HG03565 (cell line): ENCODE measurements around the gene ELF5.

Experiments used
- ATAC-seq: cut with Tn5 transposase; IDR thresholded peaks from one replicate; pipeline ENCODE4 v1.9.1; 2021; ENCODE audit warnings: mild to moderate bottlenecking, moderate library complexity; ENCODE audit not compliant: unreplicated experiment

ELF5 gene

DNA sequence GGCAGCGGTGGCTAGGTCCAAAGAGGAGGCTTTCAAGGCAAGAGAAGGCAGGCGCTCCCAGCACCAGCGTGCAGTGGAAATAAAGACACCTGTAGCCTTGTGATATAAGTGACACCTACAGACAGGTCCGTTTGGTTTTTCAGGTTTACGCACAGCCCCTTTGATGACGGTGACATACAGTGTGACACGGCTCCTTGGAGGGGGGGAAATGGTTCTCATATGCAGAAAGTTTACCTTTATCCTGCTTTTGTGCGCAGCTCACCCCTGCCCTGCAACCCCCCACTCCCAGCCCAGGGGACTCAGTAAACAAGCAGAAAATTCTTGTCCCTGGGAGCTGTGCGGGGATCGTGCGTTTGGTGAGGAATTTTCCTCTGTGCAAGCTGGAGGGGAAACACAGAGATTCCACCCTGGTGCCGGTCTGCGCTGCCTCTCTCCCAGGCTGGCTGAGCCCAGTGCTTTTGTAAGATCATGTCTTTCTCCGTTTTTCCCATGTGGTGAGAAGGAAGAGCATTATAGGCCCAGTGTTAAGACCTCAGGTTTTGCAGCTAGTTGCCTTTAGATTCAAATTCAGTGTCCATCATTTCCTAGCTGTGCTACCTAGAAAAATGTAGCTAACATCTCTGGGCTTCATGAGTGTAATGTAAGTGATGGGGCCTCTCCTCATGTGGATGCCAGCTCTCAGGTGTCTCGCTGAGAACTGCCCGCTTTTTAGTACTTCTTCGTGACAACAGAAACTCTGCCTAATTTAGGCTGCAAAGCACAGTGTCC lies at the start of gene ELF5:
Gene ELF5, minus strand, starts transcription at position 113 of the 768 bp plus-strand sequence. CDS start 8,045 bp downstream, outside the sequence.
- ATAC-seq, result no peak

DNA sequence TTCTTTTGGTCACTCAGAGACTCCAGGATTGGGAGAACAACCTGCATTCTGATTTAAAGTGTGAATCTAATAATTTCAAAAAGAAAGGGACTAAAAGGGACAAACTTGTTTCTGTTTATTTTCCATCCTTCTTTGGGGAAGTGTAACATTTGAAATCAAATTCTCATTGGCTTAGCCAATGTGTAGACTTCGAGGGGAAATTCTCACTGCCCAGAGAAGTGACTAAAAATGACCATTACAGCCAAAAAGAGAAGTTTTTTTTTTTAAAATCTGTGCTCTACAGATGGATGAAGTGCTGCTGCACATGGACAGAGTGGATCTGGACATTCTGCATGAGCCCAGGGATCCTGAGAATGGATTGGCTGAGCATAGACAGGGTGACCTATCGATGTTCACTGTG lies 49.4 kb upstream of the ELF5 start:
- no peak for ATAC-seq

DNA sequence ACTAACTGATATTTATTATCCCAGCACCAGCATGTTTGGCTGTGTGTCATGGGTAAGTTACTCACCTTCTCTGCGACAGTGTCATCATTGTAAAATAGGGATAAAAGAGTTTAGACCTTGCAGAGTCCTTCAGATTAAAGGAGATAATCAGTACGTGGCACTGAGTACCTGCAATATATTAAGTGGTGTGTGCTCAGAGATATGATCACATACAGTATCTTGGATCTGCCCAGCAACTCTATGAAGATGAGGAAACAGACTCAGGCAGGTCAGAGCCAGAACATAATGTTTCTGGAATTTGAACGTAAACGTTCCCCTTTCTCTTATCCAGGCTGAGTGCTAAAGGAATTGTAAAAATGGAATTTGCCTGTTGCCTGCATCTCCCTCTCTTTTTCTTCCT lies 46.9 kb upstream of the ELF5 start:
- no peak for ATAC-seq

DNA sequence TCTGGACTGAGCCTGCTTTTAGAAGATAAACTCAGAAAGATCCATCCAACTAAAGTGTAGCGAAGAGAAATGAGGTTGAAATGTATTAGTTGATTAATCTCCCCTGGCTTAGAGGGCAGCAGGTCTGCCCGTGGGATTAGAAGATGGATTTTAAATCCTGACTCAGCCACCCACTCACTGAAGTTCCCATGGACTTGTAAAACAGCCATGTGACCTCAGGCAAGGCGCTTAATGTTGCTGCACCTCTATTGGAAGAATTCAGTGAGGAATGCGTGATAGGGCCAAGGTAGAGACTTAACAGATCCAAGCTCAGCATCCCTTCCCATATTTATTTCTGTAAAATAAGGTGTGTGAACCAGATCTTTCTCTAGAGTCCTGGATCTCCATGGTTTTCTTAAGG lies 45.1 kb upstream of the ELF5 start:
- ATAC-seq, result no peak

DNA sequence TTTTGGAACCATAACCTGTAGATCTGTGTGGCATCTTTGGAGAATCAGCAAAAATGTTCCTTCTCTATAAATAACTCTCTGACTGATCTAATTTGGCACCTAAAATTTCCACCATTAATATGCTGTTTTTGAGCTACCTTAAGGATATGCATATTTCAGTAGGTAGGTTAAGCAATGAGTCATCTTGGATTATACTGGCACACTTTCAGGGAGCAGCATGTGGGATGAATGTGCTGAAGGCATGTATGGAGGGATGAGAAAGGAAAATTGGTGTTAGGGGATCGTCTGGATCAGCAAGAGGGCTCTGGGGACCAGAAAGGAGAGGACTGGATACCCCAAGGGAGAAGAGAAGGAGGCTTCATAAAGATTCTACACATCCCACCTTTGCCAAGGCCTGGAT lies 44.6 kb upstream of the ELF5 start:
- no peak for ATAC-seq

DNA sequence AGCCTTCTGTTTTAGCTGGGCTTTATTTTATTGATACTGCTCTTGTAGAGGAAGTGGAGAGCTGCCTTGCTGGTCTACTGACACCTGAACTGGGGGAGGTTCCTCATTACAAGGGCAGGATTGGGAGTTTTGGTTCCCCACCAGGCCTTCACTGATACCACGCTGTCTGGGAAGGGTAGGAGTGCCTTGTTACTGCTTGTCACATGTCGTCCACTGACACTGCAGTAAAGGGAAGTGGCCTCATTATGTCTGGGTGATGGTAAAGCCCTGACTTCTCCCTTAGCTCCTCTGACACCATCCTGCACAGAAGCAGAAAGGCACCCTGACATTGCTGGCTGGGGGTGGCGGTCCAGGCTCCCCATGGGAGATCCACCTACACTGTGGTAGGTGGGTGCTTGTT lies 38.7 kb upstream of the ELF5 start:
- ATAC-seq, result no peak

DNA sequence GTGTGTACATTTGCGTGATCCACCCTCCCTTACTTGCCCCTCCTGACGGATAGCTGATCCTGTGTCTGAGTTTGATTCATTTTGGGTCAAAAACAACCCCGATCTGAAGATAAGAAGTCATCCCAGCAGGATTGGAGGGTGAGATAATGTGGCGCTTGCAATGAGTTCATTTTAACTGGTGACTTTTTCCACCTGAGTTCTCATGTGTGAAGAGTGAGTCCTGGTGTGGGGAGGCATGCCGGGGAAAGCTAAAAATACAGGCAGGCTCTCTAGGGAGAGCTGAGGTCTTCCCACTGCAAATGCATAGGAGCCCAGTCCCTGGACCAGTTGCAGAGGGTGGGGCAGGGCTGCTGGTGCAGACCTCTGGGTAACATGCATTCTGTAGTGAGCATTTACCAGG lies 35.7 kb upstream of the ELF5 start:
- ATAC-seq, result no peak

- ATAC-seq, result no peak
Observed at GRCh38 chr11:34548278-34548677, 34.7 kb upstream of the ELF5 start.

GRCh38 chr11:34546511-34547209 lies 33.1 kb upstream of the ELF5 start:
- no peak for ATAC-seq

DNA sequence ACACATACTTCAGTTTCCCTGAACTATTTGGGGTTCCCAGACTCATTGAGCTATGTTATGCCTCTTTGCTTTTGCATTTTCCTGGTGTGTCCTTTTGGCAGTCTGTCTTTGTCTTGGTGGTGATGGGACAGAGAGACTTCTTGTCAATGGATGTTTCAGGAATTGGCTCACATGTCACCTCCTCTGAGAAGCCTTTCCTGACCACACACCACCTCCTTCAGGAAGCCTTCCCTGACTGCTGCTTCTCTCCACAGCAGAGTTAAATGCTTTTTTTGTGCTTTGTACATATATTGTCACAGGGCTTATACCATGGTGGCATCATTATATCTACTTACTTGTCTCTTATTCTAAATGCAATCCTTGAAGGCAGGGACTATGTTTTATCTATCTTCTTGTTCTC lies 28.5 kb upstream of the ELF5 start:
- ATAC-seq, result no peak

GRCh38 chr11:34540870-34541269 lies 27.3 kb upstream of the ELF5 start:
- ATAC-seq, result no peak

GRCh38 chr11:34537636-34538035 lies 24.0 kb upstream of the ELF5 start:
- ATAC-seq, result no peak

- no peak for ATAC-seq
Observed at GRCh38 chr11:34536056-34536455, 22.5 kb upstream of the ELF5 start.

DNA sequence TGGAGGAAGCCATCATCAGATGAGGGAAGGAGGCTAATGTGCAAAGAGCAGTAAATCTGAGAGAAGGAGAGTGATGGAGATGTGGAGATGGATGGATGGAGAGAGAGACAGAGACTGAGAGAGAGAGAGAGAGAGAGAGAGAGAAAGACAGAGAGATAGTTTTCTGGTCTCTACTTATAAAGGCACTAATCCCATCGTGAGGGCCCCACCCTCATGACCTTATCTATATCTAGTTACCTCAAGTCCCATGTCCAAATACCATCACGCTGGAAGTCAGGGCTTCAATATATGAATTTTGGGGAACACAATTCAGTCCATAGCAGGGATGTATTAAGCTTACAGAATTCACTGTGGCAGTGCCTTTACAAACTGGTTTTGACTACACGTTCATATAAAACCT lies 21.2 kb upstream of the ELF5 start:
- ATAC-seq, result no peak

DNA sequence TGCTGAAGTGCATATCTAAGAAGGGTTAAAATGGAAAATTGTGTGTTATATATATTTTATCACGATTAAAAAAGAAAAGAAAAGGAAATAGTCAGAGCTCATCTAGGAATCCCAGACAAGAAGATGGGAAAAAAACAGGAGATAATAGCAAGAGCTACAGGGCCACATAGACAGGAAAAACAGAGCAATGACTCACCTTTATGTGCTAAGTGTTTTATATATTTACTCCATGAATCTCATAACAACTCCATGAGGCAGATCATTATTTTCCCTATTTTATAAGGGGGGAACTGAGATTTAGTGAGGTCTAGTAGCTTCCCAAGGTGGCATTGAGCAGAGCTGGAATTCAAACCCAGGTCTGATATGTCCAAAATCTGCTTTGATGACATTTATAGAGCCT lies 18.1 kb upstream of the ELF5 start:
- ATAC-seq, result no peak

DNA sequence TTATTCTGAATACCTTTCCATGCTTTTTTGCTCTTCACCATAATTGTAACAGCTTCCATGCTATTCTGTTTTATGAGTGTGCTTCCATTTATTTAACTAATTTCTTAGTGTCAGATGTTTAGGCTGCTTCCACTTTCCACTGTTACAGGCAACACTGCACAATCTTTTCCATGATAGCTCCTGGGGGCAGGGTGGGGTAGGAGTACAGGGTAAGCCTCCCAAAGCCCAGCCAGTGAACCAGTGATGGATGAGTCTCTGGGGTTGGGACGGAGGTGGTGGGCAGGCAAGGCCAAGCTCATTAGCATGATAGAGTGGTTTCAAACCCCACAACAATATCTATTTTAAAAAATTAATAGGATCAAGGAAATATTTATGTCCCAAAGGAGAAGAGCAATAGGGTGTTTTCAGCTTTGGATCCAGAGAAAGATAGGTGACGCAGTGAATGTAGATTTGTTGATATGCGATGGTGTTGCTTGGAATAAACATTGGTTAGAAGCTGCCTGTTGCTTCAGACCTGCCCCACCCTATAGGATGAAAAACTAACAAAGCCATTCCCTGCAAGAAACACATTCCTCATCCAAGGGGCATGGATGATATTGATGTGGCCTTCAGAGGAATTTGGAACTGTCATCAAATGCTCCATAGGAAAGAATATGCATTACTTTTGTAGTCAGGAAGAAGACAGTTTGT lies 17.1 kb upstream of the ELF5 start:
- no peak for ATAC-seq

DNA sequence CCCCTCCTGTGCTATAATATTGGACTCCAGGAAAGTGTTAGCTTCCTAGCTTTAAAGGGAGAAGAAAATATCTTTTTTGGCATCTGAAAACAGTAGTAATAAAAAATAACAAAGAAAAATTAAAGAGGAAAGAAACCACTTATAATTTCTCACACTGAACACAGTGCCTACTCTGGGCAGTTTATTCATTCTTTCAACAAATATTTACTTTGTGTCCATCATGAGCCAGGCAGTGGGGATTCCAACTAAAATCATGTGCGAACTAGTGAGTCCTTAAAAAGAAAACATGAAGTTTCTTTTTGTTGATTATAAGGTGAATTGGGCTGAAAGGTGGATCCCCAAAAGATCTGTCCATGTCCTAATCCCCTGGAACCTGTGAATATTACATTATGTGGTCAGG lies 16.0 kb upstream of the ELF5 start:
- ATAC-seq, result no peak

DNA sequence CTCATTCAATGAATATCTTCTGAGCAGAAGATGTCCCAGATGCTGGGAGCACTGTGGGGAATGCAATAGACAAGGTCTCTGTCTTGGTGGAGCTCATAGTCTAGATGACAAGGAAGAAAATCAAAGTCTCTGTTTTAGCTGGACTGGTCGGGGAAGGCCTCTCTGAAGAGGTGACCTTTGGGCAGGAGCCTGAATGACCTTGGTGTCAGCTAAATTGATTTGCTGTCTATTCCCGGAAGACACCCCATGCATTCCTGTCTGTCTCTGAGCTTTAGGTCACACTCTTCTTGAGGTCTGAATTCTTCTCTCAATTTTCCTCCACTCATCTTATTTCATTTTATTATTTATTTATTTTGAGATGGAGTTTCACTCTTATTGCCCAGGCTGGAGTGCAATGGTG lies 14.5 kb upstream of the ELF5 start:
- no peak for ATAC-seq

- ATAC-seq, result no peak
Observed at GRCh38 chr11:34525888-34526657, 12.5 kb upstream of the ELF5 start.

GRCh38 chr11:34525098-34525497 lies 11.5 kb upstream of the ELF5 start:
- no peak for ATAC-seq

GRCh38 chr11:34524696-34525095 lies 11.1 kb upstream of the ELF5 start:
- no peak for ATAC-seq
